GM19099 (cell line): ENCODE results near the gene PLVAP.
A peak's percentile ranks its signal among the peaks of the same experiment; 100 is the strongest.

ENCODE experiments used
- POLR2A ChIP-seq: IDR thresholded peaks from 3 replicates; pipeline ENCODE4 v1.6.1; 2011; ENCODE audit warnings: low read depth; ENCODE audit not compliant: insufficient read length; ENCODE audit errors: extremely low read depth

Gene PLVAP

GRCh38 chr19:17376935-17377600, at the start of gene PLVAP:
Gene PLVAP (minus strand): TSS chr19:17377342. CDS start chr19:17377288, 54 bp downstream.
- TF ChIP-seq POLR2A = no peak

GRCh38 chr19:17424743-17425365, 47.7 kb upstream of the PLVAP start:
- no peak for TF ChIP-seq POLR2A

GRCh38 chr19:17423429-17424208, 46.5 kb upstream of the PLVAP start:
- TF ChIP-seq POLR2A = no peak

- TF ChIP-seq POLR2A = no peak
Observed at GRCh38 chr19:17421942-17422341, 44.8 kb upstream of the PLVAP start.

GRCh38 chr19:17420475-17420924, 43.4 kb upstream of the PLVAP start:
- no peak for TF ChIP-seq POLR2A

- TF ChIP-seq POLR2A = peak; percentile 55
Observed at GRCh38 chr19:17419621-17420474, 42.7 kb upstream of the PLVAP start, which contains the start of gene MVB12A. Gene MVB12A (plus strand): TSS chr19:17420047. CDS start chr19:17420136, 89 bp downstream.

GRCh38 chr19:17419154-17419620, 42.0 kb upstream of the PLVAP start:
- TF ChIP-seq POLR2A = no peak

- no peak for TF ChIP-seq POLR2A
Observed at GRCh38 chr19:17418710-17419109, 41.6 kb upstream of the PLVAP start.

- TF ChIP-seq POLR2A = no peak
Observed at GRCh38 chr19:17415121-17415520, 38.0 kb upstream of the PLVAP start.

GRCh38 chr19:17414097-17414496, 37.0 kb upstream of the PLVAP start:
- TF ChIP-seq POLR2A = no peak

GRCh38 chr19:17411801-17412200, 34.7 kb upstream of the PLVAP start:
- no peak for TF ChIP-seq POLR2A

GRCh38 chr19:17409990-17410389, 32.8 kb upstream of the PLVAP start:
- TF ChIP-seq POLR2A = no peak

GRCh38 chr19:17406887-17407196, 29.7 kb upstream of the PLVAP start:
- no peak for TF ChIP-seq POLR2A

GRCh38 chr19:17406046-17406886, 29.1 kb upstream of the PLVAP start:
- TF ChIP-seq POLR2A = no peak
